Stimulated activated naive B cell treated with anti-CD40 and anti-IgM and Interleukin-4, amounts not matched to agents 10 μg/mL and 1 μg/mL and 100 μg/mL, for 72 hours (primary cell): Measurements from ENCODE around the gene JAK3.
A peak's percentile ranks its signal among the peaks of the same experiment; 100 is the strongest.

Experiments used
- ATAC-seq, 2 donors: fragments of 150-1000 bp; cut with Tn5 transposase; replicated peaks; 2 replicates each; pipeline ENCODE4 v1.10.0; 2021; ENCODE audit warnings: moderate library complexity in 1 of 2
- DNase-seq: peaks from one replicate; pipeline ENCODE4 v3.0.0; 2021
- H3K27ac Mint-ChIP-seq: one replicate; pipeline ENCODE4 v1.8.0; 2022; ENCODE audit warnings: mild to moderate bottlenecking, mixed read lengths
- H3K27me3 Mint-ChIP-seq, 2 donors: one replicate each; pipeline ENCODE4 v1.8.0; 2022; ENCODE audit warnings: mixed read lengths in 2 of 2
- H3K36me3 Mint-ChIP-seq, 2 donors: one replicate each; pipeline ENCODE4 v1.8.0; 2022; ENCODE audit warnings: mixed read lengths in 2 of 2, mild to moderate bottlenecking in 1 of 2
- H3K4me1 Mint-ChIP-seq, 2 donors: one replicate each; pipeline ENCODE4 v1.8.0; 2022; ENCODE audit warnings: mixed read lengths in 2 of 2, mild to moderate bottlenecking in 1 of 2
- H3K4me3 Mint-ChIP-seq, 2 donors: one replicate each; pipeline ENCODE4 v1.8.0; 2022; ENCODE audit warnings: mild to moderate bottlenecking in 2 of 2, mixed read lengths in 2 of 2, moderate library complexity in 1 of 2
- H3K9me3 Mint-ChIP-seq, 2 donors: one replicate each; pipeline ENCODE4 v1.8.0; 2022; ENCODE audit warnings: mixed read lengths in 2 of 2, mild to moderate bottlenecking in 1 of 2

JAK3 gene

GRCh38 chr19:17860993-17861360, 13.2 kb upstream of the JAK3 start:
- ATAC-seq (no peak), DNase-seq (no peak)
- peak overlapping the region; percentile 96 to 100 for H3K4me3 Mint-ChIP-seq
- peaks cover 30 to 45% of the 10 kb centered on the region in 2 donors for H3K4me1 Mint-ChIP-seq
- H3K27ac Mint-ChIP-seq: peak overlapping the region; percentile 100
- no peaks in the 10 kb centered on the region for H3K27me3 Mint-ChIP-seq
- peaks cover 42 to 62% of the 10 kb centered on the region in 2 donors for H3K36me3 Mint-ChIP-seq
- no peaks in the 10 kb centered on the region for H3K9me3 Mint-ChIP-seq

GRCh38 chr19:17860331-17860992, 12.7 kb upstream of the JAK3 start:
- ATAC-seq: no peak
- peaks cover 42 to 57% of the 10 kb centered on the region in 2 donors for H3K36me3 Mint-ChIP-seq
- no peaks in the 10 kb centered on the region for H3K27me3 Mint-ChIP-seq

GRCh38 chr19:17859533-17860330, 11.9 kb upstream of the JAK3 start, which contains the start of gene RPL18A:
RPL18A (plus strand) TSS chr19:17859910; CDS start chr19:17859957, 47 bp downstream.
- Mint-ChIP-seq H3K4me3 (peak within 1 kb of the TSS; percentile 96 to 100), H3K9me3 (no peaks in the 10 kb centered on the region), H3K27me3 (no peaks in the 10 kb centered on the region), H3K27ac (peak within 1 kb of the TSS; percentile 100), H3K36me3 (peaks cover 42 to 51% of the 10 kb centered on the region in 2 donors), H3K4me1 (peaks cover 32 to 53% of the 10 kb centered on the region in 2 donors)
- DNase-seq (peak; percentile 99), ATAC-seq (peak; percentile 91 to 95)

More at GRCh38 chr19:17860331-17860992, 12.7 kb upstream of the JAK3 start:
- H3K4me1 Mint-ChIP-seq: peaks cover 29 to 49% of the 10 kb centered on the region in 2 donors
- H3K9me3 Mint-ChIP-seq: no peaks in the 10 kb centered on the region
- DNase-seq: no peak
- H3K27ac Mint-ChIP-seq: peak overlapping the region; percentile 100
- H3K4me3 Mint-ChIP-seq: peak overlapping the region; percentile 96 to 100

- no peak overlapping the region for H3K4me3 Mint-ChIP-seq
- H3K27ac Mint-ChIP-seq: peak overlapping the region; percentile 89
- H3K4me1 Mint-ChIP-seq: peaks cover 22 to 32% of the 10 kb centered on the region in 2 donors
- H3K27me3 Mint-ChIP-seq: no peaks in the 10 kb centered on the region
- no peaks in the 10 kb centered on the region for H3K9me3 Mint-ChIP-seq
- H3K36me3 Mint-ChIP-seq: peaks cover 9 to 11% of the 10 kb centered on the region in 2 donors
- DNase-seq: peak; percentile 80
- peak; percentile 36 to 40 for ATAC-seq
Measured at GRCh38 chr19:17855280-17856152, 7.7 kb upstream of the JAK3 start.

- no peak for DNase-seq
- no peak for ATAC-seq
- no peak overlapping the region for H3K4me3 Mint-ChIP-seq
- H3K27ac Mint-ChIP-seq: no peak overlapping the region
- H3K36me3 Mint-ChIP-seq: peaks cover 0 to 5% of the 10 kb centered on the region in 2 donors
- H3K27me3 Mint-ChIP-seq: no peaks in the 10 kb centered on the region
- H3K9me3 Mint-ChIP-seq: no peaks in the 10 kb centered on the region
- H3K4me1 Mint-ChIP-seq: peaks cover 26 to 41% of the 10 kb centered on the region in 2 donors
Measured at GRCh38 chr19:17854061-17854460, 6.3 kb upstream of the JAK3 start.

GRCh38 chr19:17848595-17849292, 962 bp upstream of the JAK3 start:
- Mint-ChIP-seq H3K36me3 (peaks cover 10 to 23% of the 10 kb centered on the region in 2 donors), H3K27ac (peak overlapping the region; percentile 99), H3K27me3 (no peaks in the 10 kb centered on the region), H3K4me3 (peak overlapping the region; percentile 93 to 97), H3K4me1 (peaks cover 40 to 75% of the 10 kb centered on the region in 2 donors), H3K9me3 (no peaks in the 10 kb centered on the region)
- ATAC-seq (no peak), DNase-seq (no peak)

- Mint-ChIP-seq H3K9me3 (no peaks in the 10 kb centered on the region), H3K4me3 (peak overlapping the region; percentile 69 to 93), H3K27ac (peak overlapping the region; percentile 47), H3K27me3 (no peaks in the 10 kb centered on the region), H3K36me3 (peaks cover 29 to 45% of the 10 kb centered on the region in 2 donors), H3K4me1 (peaks cover 35 to 70% of the 10 kb centered on the region in 2 donors)
- no peak for ATAC-seq
- DNase-seq: no peak
Measured at GRCh38 chr19:17846146-17846545, 1.6 kb downstream of the JAK3 start.

- ATAC-seq: no peak
- H3K36me3 Mint-ChIP-seq: peaks cover 39 to 55% of the 10 kb centered on the region in 2 donors
- peaks cover 25 to 50% of the 10 kb centered on the region in 2 donors for H3K4me1 Mint-ChIP-seq
- H3K4me3 Mint-ChIP-seq: no peak overlapping the region
- H3K9me3 Mint-ChIP-seq: no peaks in the 10 kb centered on the region
- no peaks in the 10 kb centered on the region for H3K27me3 Mint-ChIP-seq
- H3K27ac Mint-ChIP-seq: peak overlapping the region; percentile 81
- no peak for DNase-seq
Measured at GRCh38 chr19:17843908-17844490, 3.8 kb downstream of the JAK3 start.

GRCh38 chr19:17843292-17843827, 4.4 kb downstream of the JAK3 start:
- no peak overlapping the region for H3K27ac Mint-ChIP-seq
- peaks cover 42 to 60% of the 10 kb centered on the region in 2 donors for H3K36me3 Mint-ChIP-seq
- DNase-seq: no peak
- no peaks in the 10 kb centered on the region for H3K9me3 Mint-ChIP-seq
- H3K27me3 Mint-ChIP-seq: no peaks in the 10 kb centered on the region
- ATAC-seq: no peak
- H3K4me1 Mint-ChIP-seq: peaks cover 19 to 43% of the 10 kb centered on the region in 2 donors
- no peak overlapping the region for H3K4me3 Mint-ChIP-seq

- ATAC-seq: no peak
- DNase-seq: no peak
- Mint-ChIP-seq H3K4me3 (no peak overlapping the region), H3K36me3 (peaks cover 46 to 64% of the 10 kb centered on the region in 2 donors), H3K9me3 (no peaks in the 10 kb centered on the region), H3K27me3 (no peaks in the 10 kb centered on the region), H3K4me1 (peaks cover 14 to 38% of the 10 kb centered on the region in 2 donors), H3K27ac (no peak overlapping the region)
Measured at GRCh38 chr19:17842663-17843291, 5.0 kb downstream of the JAK3 start.

GRCh38 chr19:17841810-17842662, 5.7 kb downstream of the JAK3 start:
- peaks cover 47 to 64% of the 10 kb centered on the region in 2 donors for H3K36me3 Mint-ChIP-seq

GRCh38 chr19:17841371-17841809, 6.4 kb downstream of the JAK3 start:
- peaks cover 52 to 68% of the 10 kb centered on the region in 2 donors for H3K36me3 Mint-ChIP-seq
- no peaks in the 10 kb centered on the region for H3K27me3 Mint-ChIP-seq
- H3K4me3 Mint-ChIP-seq: no peak overlapping the region
- no peak for DNase-seq
- no peaks in the 10 kb centered on the region for H3K9me3 Mint-ChIP-seq
- no peak for ATAC-seq
- H3K27ac Mint-ChIP-seq: no peak overlapping the region
- H3K4me1 Mint-ChIP-seq: peaks cover 16 to 37% of the 10 kb centered on the region in 2 donors

More at GRCh38 chr19:17841810-17842662, 5.7 kb downstream of the JAK3 start:
- H3K4me1 Mint-ChIP-seq: peaks cover 13 to 35% of the 10 kb centered on the region in 2 donors
- H3K27me3 Mint-ChIP-seq: no peaks in the 10 kb centered on the region
- H3K9me3 Mint-ChIP-seq: no peaks in the 10 kb centered on the region
- H3K4me3 Mint-ChIP-seq: no peak overlapping the region
- DNase-seq: no peak
- ATAC-seq: peak; percentile 60 to 68
- peak overlapping the region; percentile 59 for H3K27ac Mint-ChIP-seq
